GM18519 (cell line): Measurements from ENCODE around the gene DRC7.

Experiments used
- ATAC-seq: cut with Tn5 transposase; IDR thresholded peaks from one replicate; pipeline ENCODE4 v1.9.1; 2021; ENCODE audit warnings: mild to moderate bottlenecking, moderate library complexity; ENCODE audit not compliant: unreplicated experiment, low FRiP score

Gene DRC7

GRCh38 chr16:57758331-57759117 lies 63.9 kb downstream of the DRC7 start:
- no peak for ATAC-seq

GRCh38 chr16:57759131-57759530 lies 64.5 kb downstream of the DRC7 start:
- no peak for ATAC-seq

- no peak for ATAC-seq
These were observed 65.1 kb downstream of the DRC7 start for GRCh38 chr16:57759541-57760356.

GRCh38 chr16:57760357-57761160 lies 66.0 kb downstream of the DRC7 start:
- no peak for ATAC-seq

- no peak for ATAC-seq
These were observed 66.7 kb downstream of the DRC7 start for GRCh38 chr16:57761301-57761700.

GRCh38 chr16:57761957-57762356 lies 67.4 kb downstream of the DRC7 start:
- no peak for ATAC-seq

GRCh38 chr16:57762365-57763040 lies 67.9 kb downstream of the DRC7 start:
- no peak for ATAC-seq

GRCh38 chr16:57763285-57764005 lies 68.8 kb downstream of the DRC7 start:
- no peak for ATAC-seq

- no peak for ATAC-seq
These were observed 69.4 kb downstream of the DRC7 start for GRCh38 chr16:57764006-57764340.

GRCh38 chr16:57764341-57765159 lies 69.9 kb downstream of the DRC7 start:
- no peak for ATAC-seq

- no peak for ATAC-seq
These were observed 70.6 kb downstream of the DRC7 start for GRCh38 chr16:57765160-57765728.

- no peak for ATAC-seq
These were observed 72.2 kb downstream of the DRC7 start for GRCh38 chr16:57766714-57767348.

GRCh38 chr16:57769541-57770145 lies 75.0 kb downstream of the DRC7 start:
- ATAC-seq = no peak

GRCh38 chr16:57770361-57770760 lies 75.8 kb downstream of the DRC7 start:
- ATAC-seq = no peak

GRCh38 chr16:57771141-57771785 lies 76.7 kb downstream of the DRC7 start:
- ATAC-seq = no peak

GRCh38 chr16:57773019-57773418 lies 78.4 kb downstream of the DRC7 start:
- no peak for ATAC-seq

- ATAC-seq = no peak
These were observed 79.2 kb downstream of the DRC7 start for GRCh38 chr16:57773655-57774295.
